IMR-90 (cell line): ENCODE results near the gene MYO1G. TPM values are rescaled to one million over a fixed set of nuclear protein-coding genes. Genes with fewer than 3 reads are reported as not detected.

Experiments used
- ATAC-seq: fragments of 200-7000 bp; cut with Tn5 transposase; 2 replicates; pipeline ENCODE4 v1.9.1; 2020; ENCODE audit warnings: low read depth, mild to moderate bottlenecking, moderate library complexity
- BruUV-seq: library from RNA; stranded (reverse); fragments of 400-500 nt; replicated peaks from 2 replicates; lab custom pipeline; 2021; lab: Mats Ljungman, UMichigan
- CTCF ChIA-PET: fragments of 300-600 bp; formaldehyde crosslinking; extraction: SDS; loops from one replicate; lab custom pipeline; 2021; ENCODE audit warnings: antibody characterized with exemption; lab: Yijun Ruan, JAX
- POLR2A ChIA-PET: fragments of 300-600 bp; sonication (Branson Sonifier 250); formaldehyde crosslinking; loops from one replicate; lab custom pipeline; 2022; ENCODE audit warnings: antibody characterized with exemption; ENCODE audit not compliant: unreplicated experiment; lab: Charles Lee
- DNase-seq: peaks from one replicate; pipeline ENCODE4 v3.0.0; 2013
- H2AFZ ChIP-seq: replicated peaks from 2 replicates; pipeline ENCODE3; 2013; ENCODE audit warnings: low read length, mild to moderate bottlenecking; ENCODE audit not compliant: poor library complexity
- H2AK5ac ChIP-seq: 2 replicates; pipeline ENCODE4 v1.6.1; 2013; ENCODE audit warnings: low read depth, low read length, inconsistent platforms
- H2AK9ac ChIP-seq: replicated peaks from 2 replicates; pipeline ENCODE3; 2013; ENCODE audit warnings: mild to moderate bottlenecking, low read depth, low read length, moderate library complexity; ENCODE audit not compliant: poor library complexity
- H2BK120ac ChIP-seq: 2 replicates; pipeline ENCODE4 v1.6.1; 2013; ENCODE audit warnings: low read depth, low read length, inconsistent platforms
- H2BK15ac ChIP-seq: 3 replicates; pipeline ENCODE4 v1.6.1; 2013; ENCODE audit warnings: low read depth, low read length, inconsistent platforms
- H2BK20ac ChIP-seq: 2 replicates; pipeline ENCODE4 v1.6.1; 2013; ENCODE audit warnings: low read depth, mild to moderate bottlenecking, inconsistent platforms, low read length, moderate library complexity
- H2BK5ac ChIP-seq: 2 replicates; pipeline ENCODE4 v1.6.1; 2013; ENCODE audit warnings: mild to moderate bottlenecking, low read depth, low read length, inconsistent platforms; ENCODE audit not compliant: poor library complexity, severe bottlenecking
- H3K14ac ChIP-seq: replicated peaks from 2 replicates; pipeline ENCODE4 v1.6.1; 2013; ENCODE audit warnings: low read depth, low read length, inconsistent platforms
- H3K18ac ChIP-seq: 2 replicates; pipeline ENCODE4 v1.6.1; 2013; ENCODE audit warnings: low read depth, low read length, control low read depth
- H3K23ac ChIP-seq: 2 replicates; pipeline ENCODE4 v1.6.1; 2013; ENCODE audit warnings: low read depth, low read length, inconsistent platforms
- H3K27ac ChIP-seq: 2 replicates; pipeline ENCODE4 v1.5.1; 2013; ENCODE audit warnings: mild to moderate bottlenecking, control low read depth, low read length; ENCODE audit not compliant: insufficient read depth
- H3K27me3 ChIP-seq: 2 replicates; pipeline ENCODE4 v1.6.1; 2013; ENCODE audit warnings: low read length; ENCODE audit not compliant: control insufficient read depth, insufficient read depth
- H3K36me3 ChIP-seq: 2 replicates; pipeline ENCODE4 v1.6.1; 2013; ENCODE audit warnings: low read length, mixed read lengths; ENCODE audit not compliant: control insufficient read depth, insufficient read depth
- H3K4ac ChIP-seq: 2 replicates; pipeline ENCODE4 v1.6.1; 2013; ENCODE audit warnings: low read depth, low read length, inconsistent platforms
- H3K4me1 ChIP-seq: 2 replicates; pipeline ENCODE4 v1.6.1; 2013; ENCODE audit warnings: low read length, mixed read lengths; ENCODE audit not compliant: control insufficient read depth, insufficient read depth
- H3K4me2 ChIP-seq: 2 replicates; pipeline ENCODE4 v1.6.1; 2013; ENCODE audit warnings: low read depth, mild to moderate bottlenecking, control low read depth, low read length, moderate library complexity
- H3K4me3 ChIP-seq: 2 replicates; pipeline ENCODE4 v1.5.1; 2013; ENCODE audit warnings: low read depth, mild to moderate bottlenecking, control low read depth, low read length, moderate library complexity; ENCODE audit not compliant: insufficient read depth
- H3K56ac ChIP-seq: 2 replicates; pipeline ENCODE4 v1.6.1; 2013; ENCODE audit warnings: low read length, inconsistent platforms; ENCODE audit not compliant: insufficient read depth; ENCODE audit errors: extremely low read depth
- H3K79me1 ChIP-seq, 2 experiments: 2 replicates each; pipeline ENCODE4 v1.6.1; 2013; ENCODE audit warnings: low read length in 2 of 2, inconsistent platforms in 1 of 2, low read depth in 1 of 2
- H3K9ac ChIP-seq: 2 replicates; pipeline ENCODE4 v1.6.1; 2013; ENCODE audit warnings: low read depth, low read length, control low read depth
- H3K9me1 ChIP-seq: 2 replicates; pipeline ENCODE4 v1.6.1; 2013; ENCODE audit warnings: low read length, inconsistent platforms; ENCODE audit not compliant: insufficient read depth
- H3K9me3 ChIP-seq: 2 replicates; pipeline ENCODE4 v1.6.1; 2013; ENCODE audit warnings: low read length; ENCODE audit not compliant: control insufficient read depth, insufficient read depth
- H4K20me1 ChIP-seq: 2 replicates; pipeline ENCODE4 v1.6.1; 2013; ENCODE audit warnings: low read length, inconsistent platforms; ENCODE audit not compliant: insufficient read depth
- H4K5ac ChIP-seq: 2 replicates; pipeline ENCODE4 v1.6.1; 2013; ENCODE audit warnings: mild to moderate bottlenecking, low read depth, low read length, control low read depth
- H4K8ac ChIP-seq, 2 experiments: 2 replicates each; pipeline ENCODE4 v1.6.1; 2013; ENCODE audit warnings: low read depth in 2 of 2, low read length in 2 of 2, control low read depth in 1 of 2, inconsistent platforms in 1 of 2
- H4K91ac ChIP-seq: 2 replicates; pipeline ENCODE4 v1.6.1; 2013; ENCODE audit warnings: low read depth, low read length, inconsistent platforms; ENCODE audit not compliant: insufficient read depth
- CHD1 ChIP-seq: IDR thresholded peaks from 2 replicates; pipeline ENCODE4 v1.6.1; 2012; ENCODE audit warnings: low read depth, low read length, improper control_type of control experiment
- CTCF ChIP-seq: conservative IDR thresholded peaks from 2 replicates; pipeline ENCODE4 v1.5.1; 2012; ENCODE audit warnings: mild to moderate bottlenecking, low read depth, low read length, improper control_type of control experiment
- WGBS, 2 experiments: methylation state at CpG; one replicate each; pipeline versions ENCODE4 v1.1.5 to v1.1.7; 2013; ENCODE audit warnings: missing lambda C conversion rate in 2 of 2; ENCODE audit not compliant: insufficient read length in 1 of 2; ENCODE audit errors: extremely low coverage in 2 of 2; 5-methylcytosine and 5-hydroxymethylcytosine counted together
- dilution Hi-C: fragments of 300-500 bp; cut with HindIII; formaldehyde crosslinking; loops from one replicate; pipeline ENCODE4 v1.14.3; 2018; ENCODE audit warnings: low sequenced_read_pairs; ENCODE audit not compliant: unreplicated experiment
- in situ Hi-C: fragments of 300-500 bp; cut with MboI; formaldehyde crosslinking; loops from 3 replicates; pipeline ENCODE4 v1.14.3; 2019; ENCODE audit warnings: low sequenced_read_pairs, inconsistent platforms, mixed read lengths
- intact Hi-C: fragments of 100-400 bp; cut with micrococcal nuclease; formaldehyde crosslinking; loops from 2 replicates; pipeline ENCODE4 v1.10.0; 2022
- polyA plus RNA-seq, 3 experiments: library from polyadenylated mRNA; depleted of rRNA; stranded (reverse); fragments of >200 nt; gene quantifications; 2 replicates each; pipeline ENCODE4 v1.2.3, GENCODE V29; 2012; ENCODE audit warnings: low replicate concordance in 1 of 3
- total RNA-seq: library from RNA; depleted of rRNA; stranded (reverse); fragments of >200 nt; gene quantifications from 2 replicates; pipeline ENCODE4 v1.2.3, GENCODE V29; 2012

The MYO1G gene
- total and polyA plus RNA-seq, 2 of the 4 experiments (the other 2 are of a cell fraction), result under 0.01 to 0.02 TPM

GRCh38 chr7:45003789-45004188 lies 25.0 kb upstream of the MYO1G start:
- peaks cover 31 to 75% of the 10 kb centered on the region in 2 experiments for H3K79me1 ChIP-seq
- no peak overlapping the region for H4K8ac ChIP-seq
- no peak overlapping the region for H3K9ac ChIP-seq
- ChIA-PET POLR2A (no interaction called here), CTCF (interaction anchor here (0.5 kb wide), 1 partner anchor 10 kb away, joined by 3 read pairs; no protein-coding TSS in a partner anchor)
- ATAC-seq (no peak), DNase-seq (no peak)
- H3K9me3 ChIP-seq, result no peaks in the 10 kb centered on the region
- no peak overlapping the region for H3K23ac ChIP-seq
- H2AK9ac ChIP-seq, result no peak overlapping the region
- no peak overlapping the region for H3K56ac ChIP-seq
- intact Hi-C loops, result no loop called here
- no peak overlapping the region for H2BK15ac ChIP-seq
- dilution Hi-C loops, result no loop called here
- no CpG with 5 or more reads among the region's 4 CpGs for WGBS, 2 experiments
- no peak overlapping the region for H2BK20ac ChIP-seq
- H3K4me1 ChIP-seq, result peaks cover 7% of the 10 kb centered on the region
- no peak overlapping the region for H3K4ac ChIP-seq
- no peak overlapping the region for H3K4me3 ChIP-seq
- H3K9me1 ChIP-seq, result peaks cover 20% of the 10 kb centered on the region
- no peak overlapping the region for H2AK5ac ChIP-seq
- H3K36me3 ChIP-seq, result peaks cover 5% of the 10 kb centered on the region; the same call in 1 of the 2 replicates
- H4K20me1 ChIP-seq, result peaks cover 43% of the 10 kb centered on the region
- no peak overlapping the region for H3K18ac ChIP-seq
- no peak overlapping the region for H2BK5ac ChIP-seq
- no peaks in the 10 kb centered on the region for H3K27me3 ChIP-seq
- in situ Hi-C loops, result no loop called here
- no TSS peak for BruUV-seq
- no peak overlapping the region for H4K91ac ChIP-seq
- H4K5ac ChIP-seq, result no peak overlapping the region
- H2BK120ac ChIP-seq, result no peak overlapping the region
- TF ChIP-seq CHD1 (no peak), CTCF (no peak)
- H3K27ac ChIP-seq, result no peak overlapping the region
- H3K4me2 ChIP-seq, result no peak overlapping the region
- H2AFZ ChIP-seq, result no peak overlapping the region
- H3K14ac ChIP-seq, result no peak overlapping the region
